HG02981 (cell line): Measurements from ENCODE around the gene DAP3.
"Not testable (repeated sequence)": the region's sequence is repeated elsewhere in the genome, so short reads cannot be mapped to it uniquely, and the experiment has no call there.

Experiments used
- ATAC-seq: cut with Tn5 transposase; IDR thresholded peaks from one replicate; pipeline ENCODE4 v1.9.1; 2021; ENCODE audit warnings: mild to moderate bottlenecking, moderate library complexity; ENCODE audit not compliant: unreplicated experiment

DAP3 gene

DNA sequence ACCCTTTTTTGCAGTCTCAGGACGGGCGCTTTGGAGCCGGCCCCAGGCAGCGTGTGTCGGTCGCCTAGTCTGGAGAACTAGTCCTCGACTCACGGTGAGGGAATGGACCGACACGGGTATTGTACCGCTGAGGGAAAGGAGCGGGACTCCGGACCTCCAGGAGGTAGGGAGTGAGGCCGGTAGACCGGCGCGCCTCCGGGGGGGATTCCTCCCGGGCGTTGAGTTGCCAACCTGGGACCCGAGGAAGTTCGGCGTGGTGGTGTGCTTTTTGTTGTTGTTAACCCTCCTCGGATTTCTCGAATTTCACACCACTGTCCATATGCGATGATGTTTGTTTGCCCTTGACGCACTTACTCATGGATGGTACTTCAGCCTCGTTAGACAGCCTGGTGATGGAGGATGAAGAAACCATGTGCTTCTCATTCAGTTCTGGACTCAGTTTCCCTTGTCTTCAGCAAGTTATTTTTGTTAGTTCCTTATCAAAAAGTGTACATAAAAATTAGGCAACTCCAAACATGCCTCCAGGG is at the start of gene DAP3:
Gene DAP3 (plus strand): TSS at position 11 of the 527 bp plus-strand sequence. CDS start 20,689 bp downstream, outside the sequence.
- not testable (repeated sequence) for ATAC-seq

DNA sequence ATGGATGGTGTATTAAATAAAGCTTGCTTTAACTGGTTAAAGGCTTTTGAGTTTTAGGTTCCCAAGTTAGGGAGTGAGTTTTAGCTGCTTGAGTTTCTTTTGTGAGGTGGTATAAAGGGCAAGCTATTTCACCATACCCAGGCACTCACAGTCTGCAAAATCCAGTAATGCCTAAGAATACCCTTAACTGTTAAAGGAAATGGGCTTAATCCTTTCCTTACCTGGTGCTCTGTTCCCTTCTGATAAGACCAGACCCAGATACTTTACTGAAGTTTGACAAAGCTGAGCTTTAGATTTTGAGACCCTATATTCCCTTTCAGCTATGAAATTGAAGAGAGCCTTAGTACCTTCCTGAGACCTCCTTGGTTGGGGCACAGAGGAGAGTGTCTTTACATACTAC is 48.5 kb upstream of the DAP3 start:
- ATAC-seq, result no peak

- ATAC-seq, result not testable (repeated sequence)
These were observed 46.2 kb upstream of the DAP3 start for GRCh38 chr1:155642559-155643180.

DNA sequence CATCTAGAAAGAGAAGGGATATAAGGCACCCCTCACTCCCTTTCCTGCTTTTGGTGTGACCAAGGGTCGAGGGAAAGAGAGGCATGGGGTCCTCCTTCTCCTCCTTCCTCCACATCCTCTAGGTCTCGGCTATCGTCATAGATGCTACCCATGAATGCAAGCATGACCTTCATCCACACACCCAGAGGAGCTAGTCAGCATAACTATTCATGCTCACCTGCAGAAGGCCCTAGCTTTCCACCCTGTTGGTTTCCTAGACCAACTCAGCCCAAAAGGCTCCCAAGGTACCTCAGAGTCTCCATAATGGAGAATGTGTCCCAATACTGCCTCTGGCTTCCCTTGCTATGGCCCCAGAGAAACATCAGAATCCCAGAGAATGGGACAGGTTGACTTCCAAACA is 45.7 kb upstream of the DAP3 start:
- ATAC-seq, result no peak

DNA sequence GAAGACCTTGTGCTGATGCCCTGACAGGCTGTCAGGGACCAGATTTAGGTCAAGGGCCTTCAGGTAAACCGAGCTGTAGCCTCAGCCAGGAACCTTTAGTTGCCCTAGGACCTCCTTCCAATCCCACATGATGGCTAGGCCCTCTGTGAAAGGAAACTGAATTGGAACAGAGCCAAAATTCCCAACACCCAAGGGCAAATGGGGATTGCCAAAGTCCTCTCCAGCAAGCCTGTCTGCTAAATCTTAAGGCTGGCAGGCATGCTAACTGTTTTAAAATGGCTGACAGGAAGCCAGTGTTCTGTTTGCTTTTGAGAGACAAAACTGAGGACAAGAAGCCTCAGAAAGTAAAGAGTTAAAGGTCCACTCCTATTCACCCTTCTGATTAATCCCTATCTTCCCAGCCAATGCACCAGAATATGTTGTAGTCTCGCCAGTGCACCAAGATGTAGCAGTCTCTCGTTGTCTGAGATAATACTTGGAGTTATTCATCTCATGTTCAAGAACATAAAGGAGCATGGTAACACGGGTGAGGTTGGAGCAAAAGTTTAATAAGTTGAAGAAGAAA is 43.8 kb upstream of the DAP3 start:
- ATAC-seq, result no peak

DNA sequence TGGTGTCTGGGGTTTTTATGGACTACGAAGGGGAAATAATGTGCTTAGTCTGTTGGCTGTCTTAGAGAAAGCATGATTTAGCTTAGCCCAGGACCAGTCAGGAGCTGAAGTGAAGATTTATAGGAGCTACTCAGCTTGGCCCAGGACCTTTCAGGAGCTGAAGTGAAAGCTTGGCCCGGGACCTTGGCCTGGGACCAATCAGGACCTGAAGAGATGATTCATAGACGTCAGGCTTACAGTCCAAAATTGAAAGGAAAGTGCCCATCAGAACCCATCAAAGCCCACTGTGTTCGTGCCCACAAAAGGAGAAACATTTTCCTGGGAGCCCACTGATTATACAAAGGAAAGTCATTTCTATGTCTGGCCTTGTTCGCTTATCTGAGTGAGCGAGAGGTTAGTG is 43.2 kb upstream of the DAP3 start:
- ATAC-seq, result no peak

DNA sequence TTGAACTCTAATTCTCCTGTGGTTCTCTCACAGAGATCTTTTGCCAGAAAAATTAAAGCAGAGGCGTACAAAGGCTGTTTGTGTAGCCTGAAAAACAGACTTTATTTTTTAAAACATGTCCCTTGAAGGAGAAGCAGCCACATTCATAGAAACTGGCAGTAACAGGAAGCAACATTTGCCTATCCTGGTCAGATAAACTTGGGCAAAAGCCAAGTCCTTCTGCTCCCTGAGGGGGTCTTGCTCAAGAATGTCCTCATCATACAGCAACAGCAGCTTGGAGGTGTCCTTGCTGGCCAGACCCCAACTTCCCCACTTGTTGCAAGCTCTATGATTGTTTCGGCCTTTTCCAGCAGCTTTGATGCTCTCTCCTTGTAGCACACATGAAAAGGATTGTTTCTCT is 42.6 kb upstream of the DAP3 start:
- ATAC-seq, result no peak

DNA sequence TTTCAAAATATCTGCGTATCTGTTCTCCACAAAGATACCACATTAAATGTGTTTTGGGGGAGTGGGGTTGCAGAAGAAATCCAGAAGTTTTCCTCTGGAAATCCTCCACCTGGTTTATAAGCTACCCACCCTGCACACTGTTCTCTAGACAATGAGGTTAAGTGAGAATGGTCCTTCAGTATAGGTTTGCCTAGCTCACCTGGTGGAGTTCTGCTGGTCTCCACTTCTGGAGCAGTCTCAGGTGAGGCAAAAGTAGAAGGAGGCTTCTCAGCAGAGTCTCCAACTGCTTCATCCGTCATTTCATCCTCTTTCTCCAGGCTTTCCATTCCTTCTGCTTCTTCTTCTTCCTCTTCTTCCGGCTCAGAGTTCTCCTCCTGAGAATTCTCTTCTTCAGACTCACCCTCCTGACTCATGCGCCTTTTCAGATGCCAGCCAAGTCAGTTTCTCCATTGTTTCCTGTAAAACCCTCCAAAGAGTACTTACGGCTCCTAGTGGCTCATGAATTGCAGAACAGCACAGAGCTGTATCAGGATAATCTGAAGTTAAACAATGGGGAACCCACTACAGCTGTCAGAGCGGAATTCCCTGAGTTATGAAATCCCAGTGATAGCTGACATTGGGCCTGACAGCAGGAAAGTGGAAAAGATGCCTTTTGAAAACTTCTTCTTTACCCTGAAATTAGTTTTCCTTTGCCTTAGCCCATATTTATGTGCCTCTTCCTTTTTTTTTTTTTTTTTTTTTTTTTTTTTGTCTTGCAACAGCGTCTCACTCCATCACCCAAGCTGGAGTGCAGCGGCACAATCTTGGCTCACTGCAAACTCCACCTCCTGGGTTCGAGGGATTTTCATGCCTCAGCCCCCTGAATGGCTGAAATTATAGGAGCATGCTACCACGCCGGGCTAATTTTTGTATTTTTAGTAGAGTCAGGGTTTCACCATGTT is 40.4 kb upstream of the DAP3 start:
- no peak for ATAC-seq

DNA sequence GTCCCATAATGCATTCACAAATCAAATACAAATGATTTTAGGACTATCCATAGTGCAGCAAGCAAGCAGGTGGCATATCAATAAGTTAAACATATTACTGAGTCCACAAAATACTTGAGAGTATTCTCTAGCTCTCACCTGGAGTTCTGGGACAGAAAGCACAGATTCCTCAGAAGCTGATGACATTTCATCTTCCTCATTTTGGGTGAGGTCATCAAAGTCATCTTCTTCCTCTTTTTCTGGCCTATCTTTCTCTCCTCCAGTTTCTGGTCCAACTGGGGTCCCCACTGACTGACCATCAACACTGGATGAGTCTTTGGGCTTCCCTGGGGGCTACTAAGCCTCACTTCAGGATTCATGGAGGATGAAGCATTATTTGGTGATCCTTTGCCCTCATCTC is 39.2 kb upstream of the DAP3 start:
- no peak for ATAC-seq

DNA sequence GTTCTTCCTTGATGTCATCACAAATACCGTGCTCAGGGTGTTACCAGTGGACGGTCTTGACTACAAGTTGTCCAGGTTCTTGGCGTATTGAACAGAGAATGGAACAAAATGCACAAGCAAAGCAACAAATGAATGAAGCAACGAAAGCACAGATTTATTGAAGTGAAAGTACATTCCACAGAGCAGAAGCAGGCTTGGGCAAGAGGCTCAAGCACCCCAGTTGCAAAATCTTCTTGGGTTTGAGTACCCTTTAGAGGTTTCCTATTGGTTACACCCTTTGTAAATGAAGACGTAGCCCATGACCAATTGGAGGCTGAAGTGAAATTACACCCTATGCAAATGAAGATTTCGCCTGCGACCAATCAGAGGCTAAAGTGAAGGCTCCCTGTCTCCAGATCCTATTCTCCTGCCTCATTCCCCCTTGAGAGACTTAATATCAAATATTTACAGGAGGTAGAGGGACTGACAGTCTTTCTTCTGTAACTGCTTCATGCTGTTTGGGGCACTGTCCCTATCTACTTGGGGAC is 38.6 kb upstream of the DAP3 start:
- ATAC-seq, result no peak

GRCh38 chr1:155651861-155652661 is 36.8 kb upstream of the DAP3 start:
- ATAC-seq, result no peak

- no peak for ATAC-seq
These were observed 35.9 kb upstream of the DAP3 start for GRCh38 chr1:155652951-155653350.

DNA sequence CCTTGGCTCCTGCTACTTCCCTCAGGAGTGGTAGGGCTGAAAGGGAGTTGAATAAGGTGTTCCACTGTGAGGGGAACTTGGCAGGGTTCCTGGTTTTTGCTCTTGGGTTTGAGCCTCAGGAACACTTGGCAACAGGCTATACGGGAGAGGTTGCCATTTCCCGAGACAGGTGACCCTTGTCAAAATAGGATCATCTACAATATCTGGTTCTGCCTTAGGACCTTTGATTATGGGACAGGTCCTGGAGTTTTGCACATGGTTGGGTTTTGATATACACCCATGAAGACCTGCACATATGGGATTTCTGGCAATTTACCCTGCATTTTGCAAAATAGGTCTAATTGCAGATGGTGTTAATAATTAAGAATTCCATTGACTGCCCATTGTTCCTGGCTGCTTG is 31.4 kb upstream of the DAP3 start:
- no peak for ATAC-seq

DNA sequence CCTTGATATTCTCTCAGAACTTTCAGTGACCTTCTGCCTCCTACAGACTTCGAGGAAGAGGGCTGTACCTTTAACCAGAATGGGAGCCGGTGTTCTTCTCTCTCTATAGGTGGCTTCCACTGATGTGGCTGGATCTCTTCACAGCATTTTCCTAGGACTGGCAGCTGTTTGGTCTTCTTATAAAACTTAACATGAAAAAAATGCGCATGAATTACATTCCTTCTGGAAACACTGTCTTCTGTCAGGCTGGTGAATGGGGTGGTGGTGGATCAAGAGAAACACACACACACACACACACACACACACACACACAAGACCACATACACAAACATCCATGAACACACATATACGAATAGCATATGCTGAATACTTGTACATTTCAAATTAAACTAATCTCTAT is 27.7 kb upstream of the DAP3 start:
- ATAC-seq, result not testable (repeated sequence)

DNA sequence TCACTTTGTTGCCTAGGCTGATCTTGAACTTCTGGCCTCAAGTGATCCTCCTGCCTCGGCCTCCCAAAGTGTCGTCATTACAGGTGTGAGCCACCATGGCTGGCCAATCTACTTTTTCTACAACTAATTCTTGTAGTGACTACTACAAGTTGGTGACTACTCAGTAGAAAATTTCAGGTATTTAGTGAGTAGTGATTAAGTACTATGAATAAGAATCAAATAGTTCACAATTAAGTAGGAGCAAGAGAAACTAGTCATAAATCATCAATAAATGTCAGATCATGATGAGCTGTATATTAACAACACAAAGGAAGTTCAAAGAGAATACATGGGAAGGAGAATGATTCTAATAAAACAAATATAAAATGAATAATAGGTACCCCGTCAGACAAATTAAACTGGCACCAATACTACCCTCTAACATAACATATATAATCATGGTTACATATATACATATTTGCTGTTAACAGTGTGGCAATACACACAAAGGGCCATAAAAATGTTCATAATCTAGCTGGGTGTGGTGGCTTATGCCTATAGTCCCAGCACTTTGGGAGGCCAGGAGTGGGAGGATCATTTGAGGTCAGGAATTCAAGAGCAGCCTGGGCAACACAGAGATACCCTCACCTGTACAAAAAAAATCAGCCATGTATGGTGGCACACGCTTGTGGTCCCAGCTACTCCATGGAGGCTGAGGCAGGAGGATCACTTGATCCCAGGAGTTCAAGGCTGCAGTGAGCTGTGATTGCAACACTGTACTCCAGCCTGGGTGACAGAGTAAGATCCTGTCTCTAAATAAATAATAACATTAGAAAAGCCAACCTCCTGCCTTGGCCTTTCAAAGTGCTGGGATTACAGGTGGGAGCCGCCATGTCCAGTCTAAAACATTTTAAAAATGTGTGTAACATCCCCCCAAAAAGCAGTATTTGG is 19.4 kb upstream of the DAP3 start:
- ATAC-seq, result no peak

DNA sequence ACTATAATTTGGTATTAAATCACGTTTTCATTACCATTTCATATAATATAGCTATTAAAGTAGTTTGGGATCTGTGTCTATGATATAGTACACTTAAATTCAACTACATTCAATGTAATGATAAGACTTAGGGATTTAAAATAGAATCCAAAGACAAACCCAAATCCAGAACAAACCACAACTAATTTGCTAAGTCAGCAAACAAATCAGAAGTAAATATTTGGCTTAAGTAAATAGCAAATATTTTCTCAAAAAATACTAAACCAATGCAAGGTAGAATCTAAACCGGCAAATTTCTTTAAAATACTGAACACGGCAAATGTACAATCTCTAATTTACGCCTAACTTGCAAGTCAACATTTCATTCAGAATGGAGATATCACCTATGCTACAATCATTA is 17.1 kb upstream of the DAP3 start:
- no peak for ATAC-seq

DNA sequence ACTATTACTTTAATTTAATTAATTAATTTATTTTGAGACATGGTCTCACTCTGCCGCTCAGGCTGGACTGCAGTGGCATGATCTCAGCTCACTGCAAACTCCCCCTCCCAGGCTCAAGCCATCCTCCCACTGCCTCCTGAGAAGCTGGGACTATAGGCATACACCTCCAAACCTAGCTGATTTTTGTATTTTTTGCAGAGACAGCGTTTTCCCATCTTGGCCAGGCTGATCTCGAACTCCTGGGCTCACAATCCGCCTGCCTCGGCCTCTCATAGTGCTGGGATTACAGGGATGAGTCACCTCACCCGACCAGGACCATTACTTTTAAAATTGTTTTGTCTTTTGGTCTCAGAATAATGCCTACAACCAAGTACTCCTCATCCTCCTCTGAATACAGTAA is 15.9 kb upstream of the DAP3 start:
- ATAC-seq, result no peak

GRCh38 chr1:155678027-155678426 is 10.9 kb upstream of the DAP3 start:
- no peak for ATAC-seq

GRCh38 chr1:155678992-155679391 is 9.9 kb upstream of the DAP3 start:
- not testable (repeated sequence) for ATAC-seq

DNA sequence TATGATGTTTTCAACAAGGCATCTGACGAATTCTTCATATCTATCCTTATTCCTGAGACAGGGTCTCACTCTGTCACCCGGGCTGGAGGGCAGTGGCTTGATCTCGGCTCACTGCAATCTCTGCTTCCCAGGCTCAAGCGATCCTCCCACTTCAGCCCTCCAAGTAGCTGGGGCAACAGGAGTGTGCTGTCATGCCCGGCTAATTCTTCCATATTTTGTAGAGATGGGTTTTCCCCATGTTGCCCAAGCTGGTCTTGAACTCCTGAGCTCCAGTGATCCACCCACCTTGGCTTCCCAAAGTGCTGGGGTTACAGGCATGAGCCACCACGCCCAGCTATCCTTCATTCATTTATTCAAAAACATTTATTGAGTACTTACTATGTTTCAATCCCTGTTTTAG is 8.4 kb upstream of the DAP3 start:
- no peak for ATAC-seq
